SU-DHL-6 (cell line): Measurements from ENCODE around the gene RDH14.

Source experiments
- EZH2phosphoT487 ChIP-seq: fragments of 200-600 bp; sonication (generic), shearing (Covaris generic); conservative IDR thresholded peaks from 2 replicates; pipeline ENCODE4 v1.6.1; 2018; ENCODE audit warnings: mild to moderate bottlenecking, antibody characterized with exemption, low read length, moderate library complexity, mixed read lengths
- TF ChIP-seq, protein P1 (sequence below): fragments of 200-600 bp; sonication (generic); IDR thresholded peaks from one replicate; pipeline ENCODE4 v1.5.1; 2017; ENCODE audit warnings: antibody characterized with exemption, mild to moderate bottlenecking, low read length, moderate library complexity; ENCODE audit not compliant: insufficient read depth, poor library complexity, severe bottlenecking

DNA sequence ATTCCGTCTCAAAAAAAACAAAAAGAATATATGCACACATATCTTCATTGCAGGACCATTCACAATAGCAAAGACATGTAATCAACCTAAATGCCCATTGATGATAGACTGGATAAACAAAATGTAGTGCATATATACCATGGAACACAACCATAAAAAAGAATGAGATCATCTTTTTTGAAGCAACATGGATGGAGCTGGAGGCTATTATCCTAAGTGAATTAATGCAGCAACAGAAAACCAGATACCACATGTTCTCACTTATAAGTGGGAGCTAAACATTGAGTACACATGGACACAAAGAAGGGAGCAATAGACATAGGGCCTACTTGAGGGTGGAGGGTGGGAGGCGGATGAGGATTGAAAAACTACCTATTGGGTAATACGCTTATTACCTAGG lies 20.2 kb upstream of the RDH14 start:
- TF ChIP-seq, protein P1, sequence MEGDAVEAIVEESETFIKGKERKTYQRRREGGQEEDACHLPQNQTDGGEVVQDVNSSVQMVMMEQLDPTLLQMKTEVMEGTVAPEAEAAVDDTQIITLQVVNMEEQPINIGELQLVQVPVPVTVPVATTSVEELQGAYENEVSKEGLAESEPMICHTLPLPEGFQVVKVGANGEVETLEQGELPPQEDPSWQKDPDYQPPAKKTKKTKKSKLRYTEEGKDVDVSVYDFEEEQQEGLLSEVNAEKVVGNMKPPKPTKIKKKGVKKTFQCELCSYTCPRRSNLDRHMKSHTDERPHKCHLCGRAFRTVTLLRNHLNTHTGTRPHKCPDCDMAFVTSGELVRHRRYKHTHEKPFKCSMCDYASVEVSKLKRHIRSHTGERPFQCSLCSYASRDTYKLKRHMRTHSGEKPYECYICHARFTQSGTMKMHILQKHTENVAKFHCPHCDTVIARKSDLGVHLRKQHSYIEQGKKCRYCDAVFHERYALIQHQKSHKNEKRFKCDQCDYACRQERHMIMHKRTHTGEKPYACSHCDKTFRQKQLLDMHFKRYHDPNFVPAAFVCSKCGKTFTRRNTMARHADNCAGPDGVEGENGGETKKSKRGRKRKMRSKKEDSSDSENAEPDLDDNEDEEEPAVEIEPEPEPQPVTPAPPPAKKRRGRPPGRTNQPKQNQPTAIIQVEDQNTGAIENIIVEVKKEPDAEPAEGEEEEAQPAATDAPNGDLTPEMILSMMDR, result no peak
- no peak for TF ChIP-seq EZH2phosphoT487
